ENCODE data around the gene MAGIX.

Gene MAGIX

GRCh38 chrX:49116716-49117115 lies 45.8 kb upstream of the MAGIX start (continued):
- TF ChIP-seq, protein P1, sequence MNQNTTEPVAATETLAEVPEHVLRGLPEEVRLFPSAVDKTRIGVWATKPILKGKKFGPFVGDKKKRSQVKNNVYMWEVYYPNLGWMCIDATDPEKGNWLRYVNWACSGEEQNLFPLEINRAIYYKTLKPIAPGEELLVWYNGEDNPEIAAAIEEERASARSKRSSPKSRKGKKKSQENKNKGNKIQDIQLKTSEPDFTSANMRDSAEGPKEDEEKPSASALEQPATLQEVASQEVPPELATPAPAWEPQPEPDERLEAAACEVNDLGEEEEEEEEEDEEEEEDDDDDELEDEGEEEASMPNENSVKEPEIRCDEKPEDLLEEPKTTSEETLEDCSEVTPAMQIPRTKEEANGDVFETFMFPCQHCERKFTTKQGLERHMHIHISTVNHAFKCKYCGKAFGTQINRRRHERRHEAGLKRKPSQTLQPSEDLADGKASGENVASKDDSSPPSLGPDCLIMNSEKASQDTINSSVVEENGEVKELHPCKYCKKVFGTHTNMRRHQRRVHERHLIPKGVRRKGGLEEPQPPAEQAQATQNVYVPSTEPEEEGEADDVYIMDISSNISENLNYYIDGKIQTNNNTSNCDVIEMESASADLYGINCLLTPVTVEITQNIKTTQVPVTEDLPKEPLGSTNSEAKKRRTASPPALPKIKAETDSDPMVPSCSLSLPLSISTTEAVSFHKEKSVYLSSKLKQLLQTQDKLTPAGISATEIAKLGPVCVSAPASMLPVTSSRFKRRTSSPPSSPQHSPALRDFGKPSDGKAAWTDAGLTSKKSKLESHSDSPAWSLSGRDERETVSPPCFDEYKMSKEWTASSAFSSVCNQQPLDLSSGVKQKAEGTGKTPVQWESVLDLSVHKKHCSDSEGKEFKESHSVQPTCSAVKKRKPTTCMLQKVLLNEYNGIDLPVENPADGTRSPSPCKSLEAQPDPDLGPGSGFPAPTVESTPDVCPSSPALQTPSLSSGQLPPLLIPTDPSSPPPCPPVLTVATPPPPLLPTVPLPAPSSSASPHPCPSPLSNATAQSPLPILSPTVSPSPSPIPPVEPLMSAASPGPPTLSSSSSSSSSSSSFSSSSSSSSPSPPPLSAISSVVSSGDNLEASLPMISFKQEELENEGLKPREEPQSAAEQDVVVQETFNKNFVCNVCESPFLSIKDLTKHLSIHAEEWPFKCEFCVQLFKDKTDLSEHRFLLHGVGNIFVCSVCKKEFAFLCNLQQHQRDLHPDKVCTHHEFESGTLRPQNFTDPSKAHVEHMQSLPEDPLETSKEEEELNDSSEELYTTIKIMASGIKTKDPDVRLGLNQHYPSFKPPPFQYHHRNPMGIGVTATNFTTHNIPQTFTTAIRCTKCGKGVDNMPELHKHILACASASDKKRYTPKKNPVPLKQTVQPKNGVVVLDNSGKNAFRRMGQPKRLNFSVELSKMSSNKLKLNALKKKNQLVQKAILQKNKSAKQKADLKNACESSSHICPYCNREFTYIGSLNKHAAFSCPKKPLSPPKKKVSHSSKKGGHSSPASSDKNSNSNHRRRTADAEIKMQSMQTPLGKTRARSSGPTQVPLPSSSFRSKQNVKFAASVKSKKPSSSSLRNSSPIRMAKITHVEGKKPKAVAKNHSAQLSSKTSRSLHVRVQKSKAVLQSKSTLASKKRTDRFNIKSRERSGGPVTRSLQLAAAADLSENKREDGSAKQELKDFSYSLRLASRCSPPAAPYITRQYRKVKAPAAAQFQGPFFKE (tag by site-specific recombination; IDR thresholded peaks at IDR 0.05; ENCODE audit: borderline replicate concordance): no peak

DNA sequence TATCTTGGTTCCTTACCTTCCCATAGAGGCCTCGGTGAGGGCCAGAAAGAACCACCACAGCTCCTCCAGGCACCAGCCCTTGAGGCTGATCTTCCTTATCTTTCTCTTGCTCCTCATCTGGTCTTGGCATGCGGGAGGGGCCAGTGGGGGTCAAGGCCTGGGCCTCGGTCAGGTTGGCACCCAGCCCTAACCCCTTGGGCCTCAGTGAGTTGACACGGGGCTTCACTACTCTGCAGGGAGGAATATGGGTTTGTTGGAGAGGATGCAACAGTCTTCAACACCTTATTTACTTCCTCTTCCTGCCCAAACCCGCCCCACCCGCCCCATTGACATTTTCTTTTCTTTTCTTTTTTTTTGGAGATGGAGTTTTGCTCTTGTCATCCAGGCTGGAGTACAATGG lies 45.0 kb upstream of the MAGIX start:
- TF ChIP-seq ZBTB17 (tag by site-specific recombination; IDR thresholded peaks at IDR 0.05): no peak
- TF ChIP-seq ZNF529 (tag by site-specific recombination; IDR thresholded peaks at IDR 0.05; ENCODE audit: insufficient replicate concordance): no peak
- no peak for TF ChIP-seq ZNF184 (tag by site-specific recombination; IDR thresholded peaks at IDR 0.05)
- TF ChIP-seq, protein P2, sequence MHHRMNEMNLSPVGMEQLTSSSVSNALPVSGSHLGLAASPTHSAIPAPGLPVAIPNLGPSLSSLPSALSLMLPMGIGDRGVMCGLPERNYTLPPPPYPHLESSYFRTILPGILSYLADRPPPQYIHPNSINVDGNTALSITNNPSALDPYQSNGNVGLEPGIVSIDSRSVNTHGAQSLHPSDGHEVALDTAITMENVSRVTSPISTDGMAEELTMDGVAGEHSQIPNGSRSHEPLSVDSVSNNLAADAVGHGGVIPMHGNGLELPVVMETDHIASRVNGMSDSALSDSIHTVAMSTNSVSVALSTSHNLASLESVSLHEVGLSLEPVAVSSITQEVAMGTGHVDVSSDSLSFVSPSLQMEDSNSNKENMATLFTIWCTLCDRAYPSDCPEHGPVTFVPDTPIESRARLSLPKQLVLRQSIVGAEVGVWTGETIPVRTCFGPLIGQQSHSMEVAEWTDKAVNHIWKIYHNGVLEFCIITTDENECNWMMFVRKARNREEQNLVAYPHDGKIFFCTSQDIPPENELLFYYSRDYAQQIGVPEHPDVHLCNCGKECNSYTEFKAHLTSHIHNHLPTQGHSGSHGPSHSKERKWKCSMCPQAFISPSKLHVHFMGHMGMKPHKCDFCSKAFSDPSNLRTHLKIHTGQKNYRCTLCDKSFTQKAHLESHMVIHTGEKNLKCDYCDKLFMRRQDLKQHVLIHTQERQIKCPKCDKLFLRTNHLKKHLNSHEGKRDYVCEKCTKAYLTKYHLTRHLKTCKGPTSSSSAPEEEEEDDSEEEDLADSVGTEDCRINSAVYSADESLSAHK (tag by site-specific recombination; IDR thresholded peaks at IDR 0.05): no peak
- no peak for TF ChIP-seq ZNF112 (tag by site-specific recombination; IDR thresholded peaks at IDR 0.05)
- no peak for TF ChIP-seq ZNF449 (tag by site-specific recombination; IDR thresholded peaks at IDR 0.05)
- TF ChIP-seq ZNF670 (tag by site-specific recombination; IDR thresholded peaks at IDR 0.05; ENCODE audit: low read depth): no peak
- TF ChIP-seq SCRT1 (tag by site-specific recombination; IDR thresholded peaks at IDR 0.05; ENCODE audit: borderline replicate concordance): no peak
- TF ChIP-seq ZFP37 (tag by site-specific recombination; IDR thresholded peaks at IDR 0.05): no peak
- TF ChIP-seq ZNF549 (tag by site-specific recombination; IDR thresholded peaks at IDR 0.05): no peak
- TF ChIP-seq ZNF398 (tag by site-specific recombination; IDR thresholded peaks at IDR 0.05): no peak
- TF ChIP-seq ZNF426 (tag by site-specific recombination; IDR thresholded peaks at IDR 0.05): no peak
- no peak for TF ChIP-seq GLI2 (tag by site-specific recombination; IDR thresholded peaks at IDR 0.05; ENCODE audit: borderline replicate concordance, low read depth)
- TF ChIP-seq ZNF16 (tag by site-specific recombination; IDR thresholded peaks at IDR 0.05; ENCODE audit: low read depth): no peak
- TF ChIP-seq TCF7L2 (IDR thresholded peaks at IDR 0.05; ENCODE audit: borderline replicate concordance, low read depth, low read length): no peak
- TF ChIP-seq HOXA7 (CRISPR knock-in tag; IDR thresholded peaks at IDR 0.05; ENCODE audit: borderline replicate concordance): no peak
- no peak for TF ChIP-seq ZBTB8A (tag by site-specific recombination; IDR thresholded peaks at IDR 0.05)
- no peak for TF ChIP-seq ZSCAN16 (tag by site-specific recombination; IDR thresholded peaks at IDR 0.05)
- Histone ChIP-seq H3K36me3 (ENCODE audit: control insufficient read depth in 2 of 2, insufficient read depth in 1 of 2, low read length in 2 of 2) (peaks cover 30 to 79% of the 10 kb centered on the region in 2 experiments), H3K9me3 (ENCODE audit: control insufficient read depth, insufficient read depth, low read depth, low read length) (no peaks in the 10 kb centered on the region), H3K27ac (ENCODE audit: extremely low read depth, low read depth, low read length) (no peak overlapping the region), H3K4me3 (ENCODE audit: low read depth, low read length) (no peak overlapping the region), H3K4me1 (ENCODE audit: control insufficient read depth, insufficient read depth, low read length) (no peaks in the 10 kb centered on the region)
- ChIA-PET CTCF (no interaction called here), POLR2A (no interaction called here)

Data from HEK293 (cell line).